SK-N-SH treated with all-trans-retinoic acid at 6 μM for 48 hours (cell line): ENCODE data around the gene PARVB.

ENCODE experiments used
- ATAC-seq: fragments of 200-7000 bp; cut with Tn5 transposase; 3 replicates; pipeline ENCODE4 v1.9.1; 2020; ENCODE audit warnings: mild to moderate bottlenecking, moderate library complexity
- ARNTL ChIP-seq: fragments of 450-650 bp; formaldehyde crosslinking; IDR thresholded peaks from 2 replicates; pipeline ENCODE4 v1.5.0; 2020; ENCODE audit warnings: low read depth, mild to moderate bottlenecking, moderate library complexity, borderline replicate concordance
- BACH2 ChIP-seq: fragments of 250-450 bp; sonication (Bioruptor Pico); IDR thresholded peaks from 2 replicates; pipeline ENCODE4 v1.9.0; 2021; ENCODE audit warnings: mild to moderate bottlenecking, borderline replicate concordance
- CSDC2 ChIP-seq: fragments of 250-450 bp; sonication (Bioruptor Pico); IDR thresholded peaks from 2 replicates; pipeline ENCODE4 v1.5.0; 2020; ENCODE audit warnings: mild to moderate bottlenecking, moderate library complexity
- CSRNP3 ChIP-seq: fragments of 250-450 bp; sonication (Bioruptor Pico); IDR thresholded peaks from 2 replicates; pipeline ENCODE4 v1.5.1; 2021; ENCODE audit warnings: mild to moderate bottlenecking, moderate library complexity
- ESRRG ChIP-seq: fragments of 250-450 bp; sonication (Bioruptor Pico); IDR thresholded peaks from 2 replicates; pipeline ENCODE4 v1.6.1; 2021; ENCODE audit warnings: mild to moderate bottlenecking
- GLIS3 ChIP-seq: fragments of 250-450 bp; sonication (Bioruptor Pico); IDR thresholded peaks from 2 replicates; pipeline ENCODE4 v1.5.0; 2020; ENCODE audit warnings: mild to moderate bottlenecking, moderate library complexity
- ISL1 ChIP-seq: fragments of 250-450 bp; sonication (Bioruptor Pico); IDR thresholded peaks from 2 replicates; pipeline ENCODE4 v2.1.2; 2022; ENCODE audit warnings: mild to moderate bottlenecking, moderate library complexity
- OSR1 ChIP-seq: fragments of 250-450 bp; sonication (Bioruptor Pico); IDR thresholded peaks from 2 replicates; pipeline ENCODE4 v1.8.0; 2022; ENCODE audit warnings: moderate library complexity, mild to moderate bottlenecking, inconsistent platforms
- PATZ1 ChIP-seq: fragments of 250-450 bp; sonication (Bioruptor Pico); IDR thresholded peaks from 2 replicates; pipeline ENCODE4 v1.8.0; 2020; ENCODE audit warnings: mild to moderate bottlenecking, moderate library complexity, borderline replicate concordance
- POU6F1 ChIP-seq: fragments of 250-450 bp; sonication (Bioruptor Pico); IDR thresholded peaks from 2 replicates; pipeline ENCODE4 v1.8.0; 2021; ENCODE audit warnings: low read depth, mild to moderate bottlenecking, moderate library complexity, borderline replicate concordance
- PPARA ChIP-seq: fragments of 250-450 bp; sonication (Bioruptor Pico); IDR thresholded peaks from 2 replicates; pipeline ENCODE4 v1.5.0; 2020; ENCODE audit warnings: mild to moderate bottlenecking, borderline replicate concordance
- RARB ChIP-seq: fragments of 250-450 bp; sonication (Bioruptor Pico); IDR thresholded peaks from 2 replicates; pipeline ENCODE4 v1.8.0; 2021; ENCODE audit warnings: mild to moderate bottlenecking, moderate library complexity
- SNAI2 ChIP-seq: fragments of 250-450 bp; sonication (Bioruptor Pico); IDR thresholded peaks from 2 replicates; pipeline ENCODE4 v1.5.0; 2020; ENCODE audit warnings: mild to moderate bottlenecking, moderate library complexity
- TCF4 ChIP-seq: fragments of 250-450 bp; sonication (Bioruptor Pico); IDR thresholded peaks from 2 replicates; pipeline ENCODE4 v1.8.0; 2021; ENCODE audit warnings: mild to moderate bottlenecking, moderate library complexity, borderline replicate concordance
- TOX ChIP-seq: fragments of 250-450 bp; sonication (Bioruptor Pico); IDR thresholded peaks from 2 replicates; pipeline ENCODE4 v1.8.0; 2021; ENCODE audit warnings: mild to moderate bottlenecking, moderate library complexity, borderline replicate concordance
- TSHZ2 ChIP-seq: fragments of 250-450 bp; sonication (Bioruptor Pico); IDR thresholded peaks from 2 replicates; pipeline ENCODE4 v1.5.0; 2020; ENCODE audit warnings: mild to moderate bottlenecking, moderate library complexity
- ZC3H10 ChIP-seq: fragments of 250-450 bp; sonication (Bioruptor Pico); IDR thresholded peaks from 2 replicates; pipeline ENCODE4 v1.5.1; 2021; ENCODE audit warnings: mild to moderate bottlenecking, moderate library complexity
- ZFP3 ChIP-seq: fragments of 250-450 bp; sonication (Bioruptor Pico); IDR thresholded peaks from 2 replicates; pipeline ENCODE4 v1.5.0; 2020; ENCODE audit warnings: mild to moderate bottlenecking, moderate library complexity
- ZFP30 ChIP-seq: fragments of 450-650 bp; formaldehyde crosslinking; IDR thresholded peaks from 2 replicates; pipeline ENCODE4 v1.5.0; 2022; ENCODE audit warnings: mild to moderate bottlenecking, moderate library complexity
- ZNF565 ChIP-seq: fragments of 450-650 bp; formaldehyde crosslinking; conservative IDR thresholded peaks from 2 replicates; pipeline ENCODE4 v1.5.0; 2020; ENCODE audit warnings: low read depth, mild to moderate bottlenecking, moderate library complexity
- ZNF70 ChIP-seq: fragments of 450-650 bp; formaldehyde crosslinking; IDR thresholded peaks from 2 replicates; pipeline ENCODE4 v1.5.0; 2020; ENCODE audit warnings: mild to moderate bottlenecking, moderate library complexity
- ZNF8 ChIP-seq: fragments of 450-650 bp; formaldehyde crosslinking; IDR thresholded peaks from 2 replicates; pipeline ENCODE4 v1.5.0; 2020; ENCODE audit warnings: mild to moderate bottlenecking, moderate library complexity
- TF ChIP-seq, protein P1 (sequence below): fragments of 250-450 bp; sonication (Bioruptor Pico); IDR thresholded peaks from 2 replicates; pipeline ENCODE4 v1.5.1; 2020; ENCODE audit warnings: low read depth, mild to moderate bottlenecking, moderate library complexity

PARVB gene

DNA sequence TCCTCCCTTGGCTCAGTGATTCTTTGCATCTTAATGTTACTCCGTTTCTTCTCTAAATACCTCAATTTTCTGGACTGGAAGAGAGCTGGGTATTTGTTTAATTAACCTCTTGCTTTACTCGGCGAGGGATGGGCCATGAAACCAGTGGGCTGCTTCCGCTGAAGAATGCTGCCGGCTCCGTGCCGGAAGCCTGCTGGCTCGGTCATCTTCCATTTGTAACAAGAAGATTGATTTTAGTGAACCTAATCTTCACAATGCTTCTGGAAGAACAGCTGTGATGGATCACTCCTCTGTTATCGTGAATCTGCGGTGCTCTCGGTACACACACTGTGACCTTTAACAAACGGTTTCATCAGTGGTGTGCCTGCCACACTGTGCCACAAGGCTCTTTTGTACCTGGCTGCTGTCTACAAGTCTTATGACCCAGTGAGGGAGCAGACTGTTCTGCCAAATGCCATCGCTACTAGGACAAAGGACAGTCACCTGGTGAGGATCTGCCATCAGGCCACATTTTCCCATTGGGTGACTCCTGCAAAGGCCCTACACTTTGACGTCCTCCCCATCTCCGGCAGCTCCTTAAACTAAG, 25.3 kb upstream of the PARVB start:
- TF ChIP-seq TCF4 (CRISPR knock-in tag) (no peak), OSR1 (CRISPR knock-in tag) (no peak), CSDC2 (no peak), BACH2 (CRISPR knock-in tag) (no peak), TOX (CRISPR knock-in tag) (no peak), ARNTL (CRISPR knock-in tag) (no peak), TSHZ2 (CRISPR knock-in tag) (no peak), ZNF565 (CRISPR knock-in tag) (no peak), ZNF70 (CRISPR knock-in tag) (no peak), ESRRG (CRISPR knock-in tag) (no peak), SNAI2 (no peak), GLIS3 (no peak), ZNF8 (no peak), RARB (CRISPR knock-in tag) (no peak), POU6F1 (CRISPR knock-in tag) (no peak), CSRNP3 (no peak), ISL1 (CRISPR knock-in tag) (no peak), PPARA (CRISPR knock-in tag) (no peak), ZFP30 (CRISPR knock-in tag) (no peak)
- no peak for ATAC-seq

DNA sequence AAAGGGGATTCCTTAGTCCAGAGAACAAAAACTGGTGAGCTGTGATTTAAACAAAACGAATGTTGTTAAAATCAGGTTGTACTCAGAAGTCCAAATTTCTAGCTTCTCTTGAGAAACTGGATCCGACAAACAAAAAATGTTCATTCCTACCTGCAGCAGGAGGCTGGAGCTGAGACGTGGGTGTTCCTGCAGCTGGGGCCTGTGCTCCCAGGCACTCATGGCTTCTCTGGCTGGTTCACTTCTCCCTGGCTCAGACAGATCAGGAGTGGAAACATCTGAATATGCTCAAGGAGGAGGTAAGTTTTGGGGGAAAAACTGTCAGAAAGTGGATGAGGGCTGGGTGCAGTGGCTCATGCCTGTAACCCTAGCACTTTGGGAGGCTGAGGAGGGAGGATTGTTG, 24.7 kb upstream of the PARVB start:
- ATAC-seq, result no peak
- TF ChIP-seq ZFP3 (no peak), ESRRG (CRISPR knock-in tag) (no peak), GLIS3 (no peak), TOX (CRISPR knock-in tag) (no peak), ZNF8 (no peak), PATZ1 (CRISPR knock-in tag) (no peak), TCF4 (CRISPR knock-in tag) (no peak), POU6F1 (CRISPR knock-in tag) (no peak), ARNTL (CRISPR knock-in tag) (no peak), BACH2 (CRISPR knock-in tag) (no peak), ZC3H10 (CRISPR knock-in tag) (no peak), CSDC2 (no peak), RARB (CRISPR knock-in tag) (no peak), CSRNP3 (no peak), ISL1 (CRISPR knock-in tag) (no peak)
- TF ChIP-seq, protein P1, sequence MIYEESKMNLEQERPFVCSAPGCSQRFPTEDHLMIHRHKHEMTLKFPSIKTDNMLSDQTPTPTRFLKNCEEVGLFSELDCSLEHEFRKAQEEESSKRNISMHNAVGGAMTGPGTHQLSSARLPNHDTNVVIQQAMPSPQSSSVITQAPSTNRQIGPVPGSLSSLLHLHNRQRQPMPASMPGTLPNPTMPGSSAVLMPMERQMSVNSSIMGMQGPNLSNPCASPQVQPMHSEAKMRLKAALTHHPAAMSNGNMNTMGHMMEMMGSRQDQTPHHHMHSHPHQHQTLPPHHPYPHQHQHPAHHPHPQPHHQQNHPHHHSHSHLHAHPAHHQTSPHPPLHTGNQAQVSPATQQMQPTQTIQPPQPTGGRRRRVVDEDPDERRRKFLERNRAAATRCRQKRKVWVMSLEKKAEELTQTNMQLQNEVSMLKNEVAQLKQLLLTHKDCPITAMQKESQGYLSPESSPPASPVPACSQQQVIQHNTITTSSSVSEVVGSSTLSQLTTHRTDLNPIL (CRISPR knock-in tag), result no peak
